Measurements from ENCODE around the gene ZDHHC24.
A peak's percentile ranks its signal among the peaks of the same experiment; 100 is the strongest.
"Not testable (repeated sequence)": the region's sequence is repeated elsewhere in the genome, so short reads cannot be mapped to it uniquely, and the experiment has no call there.

Gene ZDHHC24, protein sequence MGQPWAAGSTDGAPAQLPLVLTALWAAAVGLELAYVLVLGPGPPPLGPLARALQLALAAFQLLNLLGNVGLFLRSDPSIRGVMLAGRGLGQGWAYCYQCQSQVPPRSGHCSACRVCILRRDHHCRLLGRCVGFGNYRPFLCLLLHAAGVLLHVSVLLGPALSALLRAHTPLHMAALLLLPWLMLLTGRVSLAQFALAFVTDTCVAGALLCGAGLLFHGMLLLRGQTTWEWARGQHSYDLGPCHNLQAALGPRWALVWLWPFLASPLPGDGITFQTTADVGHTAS

DNA sequence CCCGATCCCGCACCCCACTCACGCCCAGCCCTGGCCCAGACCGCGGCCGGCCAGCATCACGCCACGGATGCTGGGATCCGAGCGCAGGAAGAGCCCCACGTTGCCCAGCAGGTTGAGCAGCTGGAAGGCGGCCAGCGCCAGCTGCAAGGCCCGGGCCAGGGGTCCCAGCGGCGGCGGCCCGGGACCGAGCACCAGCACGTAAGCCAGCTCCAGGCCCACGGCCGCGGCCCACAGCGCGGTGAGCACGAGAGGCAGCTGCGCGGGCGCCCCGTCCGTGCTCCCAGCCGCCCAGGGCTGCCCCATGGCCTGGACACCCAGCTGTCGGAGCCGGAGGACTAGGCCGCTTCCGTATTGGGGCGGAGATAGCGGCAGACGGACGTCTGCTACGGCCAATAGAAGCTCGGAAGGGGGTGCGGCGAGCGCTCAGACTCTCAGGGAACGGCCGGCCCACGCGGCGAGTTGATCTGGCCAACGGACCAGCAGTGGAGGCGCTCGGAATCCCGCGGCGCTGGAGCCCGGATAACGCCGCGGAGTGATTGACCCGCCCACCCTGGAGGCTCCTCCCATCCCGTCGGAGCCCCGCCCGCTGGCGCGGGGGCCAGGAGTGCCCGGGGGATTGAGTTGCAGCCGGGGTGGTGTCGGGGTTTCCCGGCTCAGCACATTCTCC, at the start of gene ZDHHC24:
Gene ZDHHC24, minus strand, starts transcription at position 348 of the 667 bp plus-strand sequence. Its CDS starts 45 bp downstream, at position 303.
- DNase-seq: peak; percentile 86

- DNase-seq: no peak
Observed at GRCh38 chr11:66595245-66595904, 49.5 kb upstream of the ZDHHC24 start.

DNA sequence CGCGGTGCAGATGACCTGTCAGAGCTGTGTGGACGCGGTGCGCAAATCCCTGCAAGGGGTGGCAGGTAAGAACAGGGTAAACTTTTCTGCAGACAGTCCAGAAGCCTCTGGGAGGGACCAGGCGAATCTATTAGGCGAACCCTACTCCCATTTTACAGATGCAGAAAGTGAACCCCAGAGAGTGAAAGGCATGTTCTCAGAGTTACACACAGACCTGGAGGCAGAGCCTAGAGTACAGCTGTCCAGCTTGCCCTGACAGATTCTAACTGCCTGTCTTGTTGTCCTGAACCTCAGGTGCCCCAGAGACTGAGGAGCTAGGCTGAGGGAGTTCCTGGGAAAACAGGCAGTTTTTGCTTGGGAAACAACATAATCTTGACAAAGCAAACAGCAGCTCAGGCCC, 47.8 kb upstream of the ZDHHC24 start:
- no peak for DNase-seq

DNA sequence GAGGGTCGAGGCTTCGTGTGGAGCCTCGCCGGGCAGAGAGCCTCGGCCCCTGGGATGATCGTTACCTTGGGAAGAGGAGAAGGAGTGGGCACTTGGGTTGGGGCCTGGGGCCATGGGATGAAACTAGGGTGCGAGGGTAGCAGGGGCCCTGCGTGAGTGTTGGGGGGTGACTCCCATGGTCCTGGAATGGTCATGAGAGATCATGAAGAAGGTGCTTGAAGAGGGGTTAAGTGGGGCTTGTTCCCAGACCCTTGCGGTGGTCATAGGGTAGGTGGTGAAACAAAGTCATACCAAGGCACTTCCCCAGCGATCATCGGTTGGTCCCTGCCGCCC, 47.4 kb upstream of the ZDHHC24 start:
- no peak for DNase-seq

GRCh38 chr11:66592457-66593302, 46.8 kb upstream of the ZDHHC24 start, which contains the start of the genes CCDC87 and CCS:
Gene CCDC87, minus strand, starts transcription at chr11:66593063. Its CDS starts 48 bp downstream, at chr11:66593015.
Gene CCS, plus strand, starts transcription at chr11:66593185. Its CDS starts 77 bp downstream, at chr11:66593262.
- DNase-seq: peak; percentile 89

- DNase-seq: no peak
Observed at GRCh38 chr11:66591175-66591574, 45.3 kb upstream of the ZDHHC24 start.

GRCh38 chr11:66589996-66590675, 44.3 kb upstream of the ZDHHC24 start:
- DNase-seq: no peak

DNA sequence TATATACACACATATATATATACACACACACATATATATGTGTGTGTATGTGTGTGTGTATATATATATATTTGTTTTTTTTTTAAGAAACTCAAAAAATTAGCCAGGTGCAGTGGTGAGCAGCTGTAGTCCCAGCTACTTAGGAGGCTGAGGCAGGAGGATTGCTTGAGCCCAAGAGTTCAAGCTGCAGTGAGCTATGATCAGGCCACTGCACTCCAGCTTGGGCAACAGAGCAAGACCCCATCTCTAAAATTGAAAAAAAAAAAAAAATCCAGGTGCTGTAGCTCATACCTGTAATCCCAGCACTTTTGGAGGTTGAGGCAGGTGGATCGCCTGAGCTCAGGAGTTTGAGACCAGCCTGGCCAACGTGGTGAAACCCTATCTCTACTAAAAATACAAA, 43.5 kb upstream of the ZDHHC24 start:
- DNase-seq: not testable (repeated sequence)

- DNase-seq: no peak
Observed at GRCh38 chr11:66586136-66586535, 40.3 kb upstream of the ZDHHC24 start.

DNA sequence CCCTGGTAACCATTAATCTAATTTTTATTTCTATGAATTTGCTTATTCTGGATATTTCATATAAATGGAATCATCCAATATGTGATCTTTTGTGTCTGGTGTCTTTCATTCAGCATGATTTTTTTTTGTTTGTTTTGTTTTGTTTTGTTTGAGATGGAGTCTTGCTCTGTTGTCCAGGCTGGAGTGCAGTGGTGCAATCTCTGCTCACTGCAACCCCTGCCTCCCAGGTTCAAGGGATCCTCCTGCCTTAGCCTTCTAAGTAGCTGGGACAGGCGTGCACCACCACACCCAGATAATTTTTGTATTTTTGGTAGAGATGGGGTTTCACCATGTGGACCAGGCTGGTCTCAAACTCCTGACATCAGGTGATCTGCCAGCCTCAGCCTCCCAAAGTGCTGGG, 39.6 kb upstream of the ZDHHC24 start:
- not testable (repeated sequence) for DNase-seq

- not testable (repeated sequence) for DNase-seq
Observed at GRCh38 chr11:66582565-66583147, 36.8 kb upstream of the ZDHHC24 start.

GRCh38 chr11:66581261-66581660, 35.4 kb upstream of the ZDHHC24 start:
- no peak for DNase-seq

GRCh38 chr11:66580803-66581202, 35.0 kb upstream of the ZDHHC24 start:
- DNase-seq: no peak

DNA sequence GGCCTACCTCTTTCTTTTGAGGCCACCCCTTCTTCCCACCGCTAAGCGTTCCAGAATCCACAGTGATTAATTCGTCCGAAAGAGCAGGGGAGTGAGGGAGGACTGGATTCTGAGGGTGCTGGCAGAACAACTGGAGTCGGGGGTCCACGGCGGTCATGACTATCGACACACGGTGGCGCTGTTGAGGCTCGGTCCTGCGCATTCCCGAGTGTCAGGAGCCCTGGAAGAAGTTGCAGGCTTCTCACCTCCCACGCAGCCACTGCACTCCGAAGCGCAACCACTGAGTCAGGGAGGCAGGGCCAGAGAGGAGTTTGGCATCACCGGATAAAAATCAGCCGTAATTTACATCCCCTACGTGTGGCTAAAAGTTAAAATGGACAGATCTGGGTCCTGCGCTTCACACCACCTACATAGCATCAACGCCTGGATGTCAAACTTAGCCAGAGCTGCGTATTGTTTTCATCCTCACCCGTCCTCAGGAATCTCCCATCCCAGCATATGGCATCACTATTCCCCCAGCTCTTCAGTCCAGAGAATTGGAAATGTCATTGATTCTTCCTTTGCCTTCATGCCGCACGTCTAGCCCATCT, 33.3 kb upstream of the ZDHHC24 start:
- DNase-seq: no peak

GRCh38 chr11:66570850-66571180, 25.0 kb upstream of the ZDHHC24 start:
- no peak for DNase-seq

GRCh38 chr11:66570079-66570849, 24.4 kb upstream of the ZDHHC24 start:
- DNase-seq: no peak

DNA sequence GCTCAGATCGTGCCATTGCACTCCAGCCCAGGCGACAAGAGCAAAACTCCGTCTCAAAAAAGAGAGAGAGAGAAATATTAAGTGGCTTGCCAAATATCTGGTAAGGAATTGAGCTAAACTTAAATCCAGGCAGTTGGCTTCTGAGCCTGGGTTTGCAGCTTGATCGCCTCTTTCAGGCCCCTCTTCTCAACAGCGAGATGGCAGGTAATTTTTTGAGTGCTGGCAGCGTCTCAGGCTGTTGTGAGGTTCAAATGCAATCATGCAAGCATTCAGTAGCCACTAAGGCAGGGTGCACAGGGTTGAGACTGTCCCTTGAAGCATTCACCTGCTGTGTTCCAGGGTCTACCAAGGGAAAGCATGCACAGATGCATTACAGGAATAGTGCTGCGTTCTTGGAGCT, 23.2 kb upstream of the ZDHHC24 start:
- no peak for DNase-seq

DNA sequence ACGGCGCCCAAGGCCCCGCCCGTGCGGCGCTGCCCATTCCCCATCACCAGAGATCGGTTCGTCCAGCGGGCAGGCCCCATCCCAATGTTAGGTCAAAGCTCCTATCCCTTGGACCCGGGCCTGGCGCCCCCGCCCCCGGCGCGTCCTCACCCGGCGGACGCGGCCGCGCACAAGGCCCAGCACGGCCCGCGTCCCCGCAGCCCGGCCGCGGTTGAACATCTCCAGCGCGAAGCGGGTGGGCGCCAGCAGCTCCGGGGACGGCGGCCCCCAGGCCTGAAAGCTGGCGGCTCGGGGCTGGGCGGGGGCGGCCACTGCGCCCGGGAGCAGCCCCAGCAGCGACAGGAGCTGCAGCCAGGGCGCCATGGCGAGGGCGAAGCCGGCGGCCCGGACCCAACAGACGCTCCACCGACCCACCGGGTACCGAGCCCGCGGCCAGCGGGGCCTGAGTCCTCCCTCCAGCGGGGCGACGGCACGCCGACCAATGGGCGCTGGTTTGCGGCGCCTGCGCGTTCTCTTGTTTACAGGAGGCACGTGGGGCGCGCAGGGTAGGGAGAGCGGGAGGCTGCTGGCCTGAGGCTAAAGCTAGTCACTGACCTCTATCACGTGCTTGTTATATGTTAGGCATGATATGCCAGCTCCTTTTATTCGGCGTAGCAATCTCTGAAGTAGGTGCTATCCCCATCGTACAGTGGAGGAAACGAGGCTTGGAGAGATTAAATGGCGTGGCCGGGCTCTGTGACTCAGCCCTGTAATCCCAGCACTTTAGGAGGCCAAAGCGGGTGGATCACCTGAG, 22.5 kb upstream of the ZDHHC24 start, which contains the start of gene CTSF:
Gene CTSF, minus strand, starts transcription at position 483 of the 793 bp plus-strand sequence. Its CDS starts 120 bp downstream, at position 363.
- peak; percentile 68 for DNase-seq

DNA sequence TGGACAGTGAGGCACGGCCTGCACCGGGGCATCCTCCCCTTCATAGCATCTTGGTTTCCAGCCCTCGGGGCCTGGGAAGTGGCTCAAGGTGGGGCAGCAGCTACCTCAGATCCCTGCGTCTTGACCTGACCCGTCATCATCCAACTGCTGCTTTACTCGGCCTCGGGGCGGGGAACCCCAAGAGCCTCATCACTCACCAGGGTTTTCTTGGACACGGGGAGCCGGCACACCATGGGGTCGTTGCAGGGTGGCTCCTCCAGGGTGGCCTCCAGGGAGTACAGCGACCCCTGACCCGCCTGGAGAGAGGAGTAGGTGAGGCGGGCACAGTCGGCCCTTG, 21.9 kb upstream of the ZDHHC24 start:
- DNase-seq: no peak

- no peak for DNase-seq
Observed at GRCh38 chr11:66566221-66566620, 20.4 kb upstream of the ZDHHC24 start.
